Measurements from ENCODE around the gene DDX10.

DNA sequence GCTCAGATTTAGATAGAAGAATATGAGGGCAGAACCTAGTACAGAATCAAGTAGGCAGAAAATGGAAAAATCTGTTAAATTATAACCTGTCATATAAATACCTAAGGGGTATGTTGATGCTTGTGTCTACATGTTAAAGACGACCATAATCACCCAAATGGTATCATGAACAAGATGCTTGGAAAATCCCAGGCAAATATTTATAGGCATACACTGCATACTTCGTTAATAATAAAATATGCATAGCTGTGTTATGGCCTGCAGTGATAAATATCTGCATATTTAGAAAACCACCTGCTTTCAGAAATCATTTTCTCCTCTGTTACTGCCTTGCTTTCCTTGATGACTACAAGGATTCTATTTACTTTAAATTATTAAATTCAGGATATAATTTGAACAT lies 18.9 kb upstream of the DDX10 start:
- TF ChIP-seq, protein P1, sequence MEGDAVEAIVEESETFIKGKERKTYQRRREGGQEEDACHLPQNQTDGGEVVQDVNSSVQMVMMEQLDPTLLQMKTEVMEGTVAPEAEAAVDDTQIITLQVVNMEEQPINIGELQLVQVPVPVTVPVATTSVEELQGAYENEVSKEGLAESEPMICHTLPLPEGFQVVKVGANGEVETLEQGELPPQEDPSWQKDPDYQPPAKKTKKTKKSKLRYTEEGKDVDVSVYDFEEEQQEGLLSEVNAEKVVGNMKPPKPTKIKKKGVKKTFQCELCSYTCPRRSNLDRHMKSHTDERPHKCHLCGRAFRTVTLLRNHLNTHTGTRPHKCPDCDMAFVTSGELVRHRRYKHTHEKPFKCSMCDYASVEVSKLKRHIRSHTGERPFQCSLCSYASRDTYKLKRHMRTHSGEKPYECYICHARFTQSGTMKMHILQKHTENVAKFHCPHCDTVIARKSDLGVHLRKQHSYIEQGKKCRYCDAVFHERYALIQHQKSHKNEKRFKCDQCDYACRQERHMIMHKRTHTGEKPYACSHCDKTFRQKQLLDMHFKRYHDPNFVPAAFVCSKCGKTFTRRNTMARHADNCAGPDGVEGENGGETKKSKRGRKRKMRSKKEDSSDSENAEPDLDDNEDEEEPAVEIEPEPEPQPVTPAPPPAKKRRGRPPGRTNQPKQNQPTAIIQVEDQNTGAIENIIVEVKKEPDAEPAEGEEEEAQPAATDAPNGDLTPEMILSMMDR (IDR thresholded peaks at IDR 0.05) = no peak
- TF ChIP-seq POLR2A (IDR thresholded peaks at IDR 0.05) = no peak

All from esophagus squamous epithelium (tissue), 4 donors.